C1 segment of cervical spinal cord (tissue), 14 donors: ENCODE measurements around the gene NLRP14.

Experiments used
- DNase-seq, 14 donors: peaks; one replicate each; lab custom pipeline; 2025; lab: John Stamatoyannopoulos, UW

The NLRP14 gene

DNA sequence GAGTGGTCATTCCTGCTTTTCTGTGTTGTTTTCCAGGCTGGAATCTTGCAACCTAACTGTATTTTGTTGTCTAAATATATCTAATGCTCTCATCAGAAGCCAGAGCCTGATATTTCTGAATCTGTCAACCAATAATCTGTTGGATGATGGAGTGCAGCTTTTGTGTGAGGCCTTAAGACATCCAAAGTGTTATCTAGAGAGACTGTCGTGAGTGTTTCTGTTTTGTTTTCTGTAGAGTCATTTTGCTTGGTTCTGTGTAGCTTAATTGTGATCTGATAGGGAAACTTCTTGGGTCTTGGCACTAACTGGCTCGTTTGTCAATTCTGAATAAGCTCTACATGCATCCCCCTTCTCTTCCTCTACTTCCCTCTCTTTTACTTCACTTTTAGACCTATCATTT, 37.4 kb downstream of the NLRP14 start:
- DNase-seq, result no peak

DNA sequence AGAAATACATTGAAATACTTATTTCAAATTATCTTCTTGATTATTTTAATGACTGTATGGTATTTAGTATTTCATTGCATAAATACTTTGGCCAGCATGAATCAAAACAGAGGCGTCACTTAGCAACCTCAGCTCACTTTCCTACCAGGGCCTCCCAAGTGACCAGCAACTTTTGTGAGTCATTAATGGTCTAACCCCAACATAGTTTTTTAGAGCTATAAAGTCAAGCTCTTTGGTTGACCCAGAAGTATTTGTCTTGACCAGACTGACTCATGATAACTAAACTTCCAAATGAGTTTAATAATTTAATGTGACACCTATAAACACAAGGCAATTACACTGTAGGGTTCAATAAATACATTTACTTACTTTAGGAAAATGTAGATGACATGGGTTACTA, 40.6 kb downstream of the NLRP14 start:
- DNase-seq, result no peak

DNA sequence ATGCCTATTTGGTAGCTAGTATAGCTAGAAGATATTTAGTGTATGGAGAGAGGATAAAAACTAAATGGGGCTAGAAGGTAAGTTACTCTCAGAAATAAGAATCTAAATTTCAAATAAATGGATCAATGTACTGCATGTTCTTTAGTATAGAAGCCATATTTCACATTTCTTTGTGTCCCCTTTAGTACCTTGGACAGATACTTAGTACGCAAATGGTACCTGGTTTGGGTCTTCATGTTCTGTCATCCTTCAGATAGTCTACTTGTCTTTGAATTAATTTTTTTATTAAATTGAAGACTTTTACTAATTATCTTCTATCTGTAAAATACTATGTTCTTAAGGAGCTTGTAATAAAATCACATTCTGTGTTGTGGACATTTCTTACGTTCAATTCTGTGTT, 42.3 kb downstream of the NLRP14 start:
- no peak for DNase-seq

DNA sequence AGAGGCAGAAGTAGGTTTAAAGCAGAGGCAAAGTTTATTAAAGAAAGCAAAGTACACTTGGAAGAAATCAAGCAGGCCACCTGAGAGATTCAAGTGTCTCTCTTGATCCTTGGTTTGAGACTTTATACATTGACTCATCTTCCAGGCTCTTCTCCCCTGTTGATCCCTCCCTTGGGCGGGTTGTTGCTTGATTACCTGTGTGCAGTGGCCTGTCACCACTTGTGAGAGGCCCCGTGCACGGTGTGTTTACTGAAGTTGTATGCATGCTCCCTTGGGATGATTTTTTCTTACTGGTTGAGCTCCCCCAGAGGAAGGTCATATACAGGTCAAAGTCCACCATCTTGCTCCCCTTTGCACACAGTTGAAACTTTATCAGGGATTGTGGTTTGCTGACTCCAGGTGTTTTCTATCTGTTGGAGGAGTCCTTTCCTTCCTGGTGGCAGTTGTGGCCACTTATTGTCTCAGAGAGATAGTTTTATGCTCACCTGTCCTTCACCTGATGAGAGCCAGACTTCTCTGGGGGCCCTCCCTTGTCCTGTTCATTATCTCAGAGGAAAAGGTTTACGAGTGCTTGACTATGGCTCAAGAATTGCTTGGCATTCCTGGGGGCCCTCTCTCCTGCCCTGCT, 52.2 kb downstream of the NLRP14 start:
- no peak for DNase-seq

DNA sequence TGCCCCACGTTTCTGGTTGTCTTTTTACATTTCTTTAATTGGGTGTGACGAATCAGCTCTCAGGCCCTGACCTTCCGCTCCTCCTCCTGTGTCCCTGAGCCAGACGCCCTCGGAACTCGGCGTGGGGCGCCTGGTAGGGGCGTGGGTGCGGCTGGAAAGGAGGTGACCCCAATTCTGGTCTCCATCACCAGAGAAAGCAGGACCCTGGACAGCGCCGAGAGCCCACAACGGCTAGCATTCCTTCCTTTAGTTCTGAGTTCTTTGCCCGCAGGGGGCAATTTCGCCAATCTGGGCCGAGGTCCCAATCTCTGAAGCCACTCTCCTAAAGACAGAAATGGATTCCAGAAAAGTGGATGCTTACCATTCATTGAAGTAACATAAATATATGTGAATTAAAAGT, 56.8 kb downstream of the NLRP14 start:
- DNase-seq, result no peak

DNA sequence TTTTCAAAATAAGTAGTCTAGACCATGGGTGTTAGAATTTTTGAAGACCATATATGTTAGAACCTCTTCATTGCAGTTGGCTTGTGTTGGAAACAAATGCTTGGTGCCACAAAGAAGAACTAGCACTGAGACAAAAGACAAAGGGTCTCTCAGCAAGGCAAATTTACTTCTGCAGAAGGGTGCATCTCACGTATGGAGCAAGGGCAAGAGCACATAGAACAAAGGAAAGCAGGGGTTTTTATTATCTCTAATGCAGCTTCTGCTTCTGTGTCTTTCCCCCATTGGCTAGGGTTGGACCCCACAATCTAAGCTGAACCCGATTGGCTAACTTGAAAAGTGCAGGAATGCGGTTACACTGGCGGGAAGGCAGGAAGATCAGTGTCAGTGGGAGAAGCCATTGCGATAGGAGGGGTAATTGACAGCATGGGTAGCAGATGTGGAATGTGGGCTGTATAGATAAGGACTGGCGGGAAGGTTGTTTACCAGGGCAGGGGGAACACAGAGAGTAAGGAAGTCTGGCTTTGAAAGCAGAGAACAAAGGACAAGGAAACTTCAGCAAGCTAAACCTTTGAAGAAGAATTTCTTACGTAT, 59.4 kb downstream of the NLRP14 start:
- DNase-seq, result no peak

DNA sequence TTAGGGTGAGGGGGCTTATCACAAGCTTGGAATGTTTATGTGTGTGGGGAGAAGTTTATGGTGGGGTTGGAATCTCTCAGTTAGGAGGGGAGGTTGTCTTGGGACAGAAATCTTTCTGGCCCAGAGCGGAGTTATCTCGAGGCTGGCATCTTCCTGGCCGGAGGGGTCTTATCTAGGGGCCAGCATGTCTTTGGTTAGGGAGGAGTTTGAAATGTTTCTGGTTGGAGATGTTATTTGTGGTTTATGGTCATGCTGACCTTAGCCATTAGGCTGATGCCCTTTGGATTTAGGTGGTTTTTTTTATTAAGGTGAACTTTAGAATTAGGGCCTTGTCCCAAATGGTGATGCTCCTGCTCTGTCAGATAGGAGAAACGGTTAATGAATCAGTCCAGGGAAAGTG, 60.6 kb downstream of the NLRP14 start:
- DNase-seq, result no peak

DNA sequence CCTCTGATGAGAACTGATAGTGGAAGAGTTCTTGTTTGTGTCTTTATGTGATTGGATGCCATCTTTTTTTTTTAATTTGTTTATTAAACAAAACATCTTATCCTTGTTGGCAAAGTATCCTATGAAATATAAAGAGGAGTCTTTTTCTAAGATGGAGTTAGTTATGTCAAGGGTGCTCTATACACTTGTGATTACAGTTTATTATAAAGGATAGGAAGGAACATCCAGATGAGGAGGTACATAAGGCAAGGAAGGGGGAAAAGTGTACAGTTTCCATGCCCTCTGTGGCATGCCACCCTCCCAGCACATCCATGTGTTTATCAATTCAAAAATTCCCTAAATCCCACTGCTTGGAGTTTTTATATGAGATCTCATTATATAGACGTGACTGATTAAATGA, 61.2 kb downstream of the NLRP14 start:
- DNase-seq, result no peak

DNA sequence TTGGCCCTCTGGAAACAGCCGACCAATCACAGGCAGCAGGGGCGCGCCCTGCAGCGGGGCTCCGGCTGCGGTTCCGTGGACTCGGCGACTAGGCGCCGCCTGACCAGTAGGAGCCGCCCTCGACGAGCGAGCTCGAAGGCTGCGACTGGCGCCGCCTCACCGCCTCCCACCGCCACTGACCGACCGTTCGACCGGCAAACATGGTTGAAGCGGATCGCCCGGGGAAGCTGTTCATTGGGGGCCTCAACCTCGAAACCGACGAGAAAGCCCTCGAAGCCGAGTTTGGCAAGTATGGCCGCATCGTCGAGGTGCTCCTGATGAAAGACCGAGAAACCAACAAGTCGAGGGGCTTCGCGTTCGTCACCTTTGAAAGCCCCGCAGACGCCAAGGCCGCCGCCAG, 68.6 kb downstream of the NLRP14 start, which contains the start of gene RBMXL2:
Gene RBMXL2, plus strand, starts transcription at position 78 of the 400 bp plus-strand sequence. Its CDS starts 123 bp downstream, at position 201.
- DNase-seq, result no peak

DNA sequence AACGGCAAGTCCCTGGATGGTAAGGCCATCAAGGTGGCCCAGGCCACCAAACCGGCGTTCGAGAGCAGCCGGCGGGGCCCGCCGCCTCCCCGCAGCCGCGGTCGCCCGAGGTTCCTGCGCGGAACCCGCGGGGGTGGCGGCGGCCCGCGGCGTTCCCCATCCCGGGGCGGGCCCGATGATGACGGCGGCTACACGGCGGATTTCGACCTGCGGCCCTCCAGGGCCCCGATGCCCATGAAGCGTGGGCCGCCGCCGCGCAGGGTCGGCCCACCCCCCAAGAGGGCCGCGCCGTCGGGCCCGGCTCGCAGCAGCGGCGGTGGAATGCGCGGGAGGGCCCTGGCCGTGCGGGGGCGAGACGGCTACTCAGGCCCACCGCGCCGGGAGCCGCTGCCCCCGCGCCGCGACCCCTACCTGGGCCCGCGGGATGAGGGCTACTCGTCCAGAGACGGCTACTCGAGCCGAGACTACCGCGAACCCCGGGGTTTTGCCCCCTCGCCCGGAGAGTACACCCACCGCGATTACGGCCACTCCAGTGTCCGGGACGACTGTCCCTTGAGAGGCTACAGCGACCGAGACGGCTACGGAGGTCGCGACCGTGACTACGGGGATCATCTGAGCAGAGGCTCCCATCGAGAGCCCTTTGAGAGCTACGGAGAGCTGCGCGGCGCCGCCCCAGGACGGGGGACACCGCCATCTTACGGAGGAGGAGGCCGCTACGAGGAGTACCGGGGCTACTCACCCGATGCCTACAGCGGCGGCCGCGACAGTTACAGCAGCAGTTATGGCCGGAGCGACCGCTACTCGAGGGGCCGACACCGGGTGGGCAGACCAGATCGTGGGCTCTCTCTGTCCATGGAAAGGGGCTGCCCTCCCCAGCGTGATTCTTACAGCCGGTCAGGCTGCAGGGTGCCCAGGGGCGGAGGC, 69.3 kb downstream of the NLRP14 start:
- DNase-seq, result no peak

DNA sequence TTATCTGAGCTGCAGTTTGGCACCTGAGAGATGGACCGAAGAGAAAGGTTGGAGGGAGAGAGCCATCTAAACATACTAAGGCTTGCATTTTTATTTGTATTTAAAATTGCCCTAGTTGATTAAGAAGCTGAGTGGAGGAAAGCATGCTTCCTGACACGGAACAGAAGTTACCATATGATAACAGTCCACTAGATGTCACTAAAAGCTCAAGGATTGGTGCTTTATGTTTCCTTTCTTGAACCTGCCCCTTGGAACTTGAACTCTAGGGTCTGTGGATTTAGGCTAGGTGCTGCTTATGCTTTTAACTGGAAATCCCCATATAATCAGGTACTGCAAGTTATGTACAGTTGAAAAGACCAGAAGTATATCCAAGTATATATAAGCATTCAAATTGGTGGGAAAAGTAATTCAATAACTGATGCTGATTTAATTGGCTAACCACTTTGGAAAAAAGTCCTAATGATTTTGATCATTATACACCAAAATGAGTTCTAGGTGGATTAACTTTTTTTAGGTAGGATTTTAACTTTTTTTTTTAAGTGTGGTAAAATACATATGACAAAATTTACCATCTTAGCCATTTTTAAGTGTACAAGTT, 78.1 kb downstream of the NLRP14 start:
- peak in 2 of 14 donors; percentile 21 to 27 for DNase-seq

DNA sequence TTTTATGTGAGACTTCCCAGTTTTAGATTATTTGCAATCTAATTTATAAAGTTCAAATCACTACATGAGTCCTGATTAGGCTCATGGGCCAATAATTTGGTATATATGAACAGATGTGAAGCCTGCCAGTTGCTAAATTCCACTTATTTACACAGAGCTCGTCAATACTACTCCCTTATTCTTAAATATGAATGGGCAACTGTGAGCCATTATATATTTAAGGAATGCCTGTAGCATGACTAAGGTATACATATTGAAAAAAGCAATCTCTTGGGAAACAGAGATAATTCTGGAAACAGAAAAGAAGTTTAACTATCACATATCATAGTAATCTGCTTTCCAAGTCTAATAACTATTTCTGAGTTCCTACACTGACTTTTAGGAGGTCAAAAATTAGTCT, 95.5 kb downstream of the NLRP14 start:
- DNase-seq, result no peak

DNA sequence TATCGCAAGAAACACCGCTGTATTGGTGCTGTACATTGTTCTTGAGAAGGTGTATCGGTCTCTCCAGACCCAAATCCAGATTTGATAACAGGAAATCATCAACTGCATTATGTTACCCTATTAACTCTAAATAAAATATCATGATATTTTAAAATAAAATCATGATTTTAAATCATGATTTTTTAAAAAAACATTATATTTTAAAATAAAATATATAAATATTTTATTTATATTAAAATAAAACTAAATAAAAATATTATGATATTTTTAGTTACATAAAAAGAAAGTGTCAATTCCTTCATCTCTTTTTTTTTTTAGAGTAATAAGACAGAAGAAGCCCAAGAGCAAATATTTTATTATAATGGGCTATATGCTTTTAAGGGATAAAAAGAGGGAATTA, 96.1 kb downstream of the NLRP14 start:
- DNase-seq, result no peak
